H1 (cell line): ENCODE measurements around the gene ABHD14A. TPM values are rescaled to one million over a fixed set of nuclear protein-coding genes. Genes with fewer than 3 reads are reported as not detected.

ENCODE experiments used
- CTCF ChIA-PET: fragments of 300-600 bp; sonication (Branson Sonifier 250); formaldehyde crosslinking; loops from one replicate; lab custom pipeline; 2021; ENCODE audit not compliant: partially characterized antibody; lab: Charles Lee
- POLR2A ChIA-PET: fragments of 300-600 bp; sonication (Branson Sonifier 250); formaldehyde crosslinking; loops from one replicate; lab custom pipeline; 2021; ENCODE audit warnings: inconsistent platforms; ENCODE audit not compliant: partially characterized antibody; lab: Charles Lee
- DNase-seq, 2 experiments: peaks; one replicate each; pipeline versions ENCODE4 v3.0.0 to v3.0.0-alpha.2; 2010 to 2022; ENCODE audit warnings: low spot score in 2 of 2, low read depth in 1 of 2, mixed read lengths in 1 of 2
- FAIRE-seq: peaks from 2 replicates; lab custom pipeline; 2011; peaks lifted over from hg19 to GRCh38; lab: Jason Lieb, UNC
- H2AFZ ChIP-seq: 2 replicates; pipeline ENCODE4 v1.8.1; 2012; ENCODE audit warnings: low read length, inconsistent platforms
- H2AK5ac ChIP-seq: 2 replicates; pipeline ENCODE4 v1.6.1; 2013; ENCODE audit warnings: low read depth, low read length
- H2BK120ac ChIP-seq: replicated peaks from 2 replicates; pipeline ENCODE3; 2013; ENCODE audit warnings: low read depth, low read length, inconsistent platforms
- H2BK12ac ChIP-seq: 2 replicates; pipeline ENCODE4 v1.6.1; 2013; ENCODE audit warnings: low read depth, low read length
- H2BK15ac ChIP-seq: 2 replicates; pipeline ENCODE4 v1.6.1; 2013; ENCODE audit warnings: low read length
- H2BK20ac ChIP-seq: 2 replicates; pipeline ENCODE4 v1.6.1; 2013; ENCODE audit warnings: low read length
- H2BK5ac ChIP-seq: 2 replicates; pipeline ENCODE4 v1.6.1; 2013; ENCODE audit warnings: low read depth, low read length
- H3K14ac ChIP-seq: 2 replicates; pipeline ENCODE4 v1.6.1; 2013; ENCODE audit warnings: inconsistent platforms; ENCODE audit not compliant: insufficient read length
- H3K18ac ChIP-seq: 2 replicates; pipeline ENCODE4 v1.6.1; 2013; ENCODE audit warnings: low read length; ENCODE audit errors: extremely low read depth
- H3K23ac ChIP-seq: 2 replicates; pipeline ENCODE4 v1.6.1; 2013; ENCODE audit warnings: inconsistent platforms; ENCODE audit not compliant: insufficient read length
- H3K23me2 ChIP-seq: 2 replicates; pipeline ENCODE4 v1.6.1; 2013; ENCODE audit warnings: low read depth, low read length
- H3K27ac ChIP-seq: 2 replicates; pipeline ENCODE4 v1.6.1; 2011; ENCODE audit warnings: low read depth, low read length, inconsistent platforms
- H3K27me3 ChIP-seq, 4 experiments: replicated peaks in 1 of 4; 1 replicate in 1 of 4; 2 replicates in 3 of 4; pipeline versions ENCODE4 v1.6.1 to v1.8.1; 2011 to 2013; ENCODE audit warnings: low read length in 3 of 4, mild to moderate bottlenecking in 3 of 4, inconsistent platforms in 2 of 4, mixed read lengths in 2 of 4, moderate library complexity in 1 of 4; ENCODE audit not compliant: control insufficient read depth in 3 of 4, insufficient read depth in 3 of 4; ENCODE audit errors: extremely low read depth in 1 of 4
- H3K36me3 ChIP-seq, 4 experiments: 2 replicates each; pipeline versions ENCODE4 v1.6.1 to v1.8.1; 2011 to 2013; ENCODE audit warnings: mild to moderate bottlenecking in 4 of 4, low read length in 3 of 4, moderate library complexity in 2 of 4, control low read depth in 1 of 4, inconsistent platforms in 1 of 4; ENCODE audit not compliant: insufficient read depth in 4 of 4, control insufficient read depth in 2 of 4
- H3K4ac ChIP-seq: replicated peaks from 2 replicates; pipeline ENCODE3; 2013; ENCODE audit warnings: low read length, low read depth, mixed read lengths, inconsistent platforms; ENCODE audit not compliant: insufficient read length
- H3K4me1 ChIP-seq, 4 experiments: replicated peaks in 1 of 4; 1 replicate in 1 of 4; 2 replicates in 3 of 4; pipeline versions ENCODE4 v1.6.1 to v1.8.1; 2011 to 2013; ENCODE audit warnings: low read length in 3 of 4, inconsistent platforms in 2 of 4, mixed read lengths in 1 of 4; ENCODE audit not compliant: insufficient read depth in 4 of 4, control insufficient read depth in 3 of 4
- H3K4me2 ChIP-seq, 2 experiments: 2 replicates each; pipeline versions ENCODE4 v1.6.1 to v1.8.1; 2011 to 2013; ENCODE audit warnings: low read depth in 2 of 2, low read length in 2 of 2, control low read depth in 1 of 2, inconsistent platforms in 1 of 2, mild to moderate bottlenecking in 1 of 2; ENCODE audit not compliant: insufficient read depth in 1 of 2
- H3K4me3 ChIP-seq, 4 experiments: fragments of 200-600, 300-600 bp in 1 of 4; sonication (generic), shearing (Covaris generic), sonication (Bioruptor Twin) in 1 of 4; 2 replicates each; pipeline versions ENCODE4 v1.5.1 to v1.8.1; 2011 to 2016; ENCODE audit warnings: low read length in 4 of 4, low read depth in 3 of 4, control low read depth in 2 of 4, inconsistent platforms in 2 of 4, mild to moderate bottlenecking in 2 of 4, mixed read lengths in 1 of 4, moderate library complexity in 1 of 4; ENCODE audit not compliant: insufficient read depth in 2 of 4; ENCODE audit errors: extremely low read depth in 1 of 4
- H3K56ac ChIP-seq: replicated peaks from 2 replicates; pipeline ENCODE3; 2013; ENCODE audit warnings: low read depth, mild to moderate bottlenecking, mixed read lengths, low read length, inconsistent platforms; ENCODE audit not compliant: insufficient read length
- H3K79me1 ChIP-seq: 2 replicates; pipeline ENCODE4 v1.6.1; 2013; ENCODE audit warnings: low read depth, low read length, control low read depth
- H3K79me2 ChIP-seq, 2 experiments: 2 replicates each; pipeline versions ENCODE4 v1.6.1 to v1.8.1; 2012 to 2013; ENCODE audit warnings: low read length in 2 of 2, mild to moderate bottlenecking in 2 of 2, inconsistent platforms in 1 of 2; ENCODE audit not compliant: insufficient read depth in 2 of 2, control insufficient read depth in 1 of 2
- H3K9ac ChIP-seq, 4 experiments: replicated peaks in 1 of 4; 1 replicate in 1 of 4; 2 replicates in 3 of 4; pipeline versions ENCODE4 v1.6.1 to v1.8.1; 2011 to 2013; ENCODE audit warnings: low read depth in 3 of 4, low read length in 3 of 4, control low read depth in 2 of 4, mild to moderate bottlenecking in 2 of 4, moderate library complexity in 2 of 4, inconsistent platforms in 1 of 4; ENCODE audit errors: extremely low read depth in 1 of 4
- H3K9me3 ChIP-seq, 2 experiments: 2 replicates each; pipeline versions ENCODE4 v1.6.1 to v1.8.1; 2012 to 2013; ENCODE audit warnings: mild to moderate bottlenecking in 2 of 2, moderate library complexity in 2 of 2, control low read depth in 1 of 2, inconsistent platforms in 1 of 2, low read depth in 1 of 2, low read length in 1 of 2, mixed read lengths in 1 of 2; ENCODE audit not compliant: insufficient read depth in 2 of 2
- H4K20me1 ChIP-seq, 2 experiments: replicated peaks in 1 of 2; 2 replicates each; pipeline versions ENCODE3 to v1.8.1; 2011 to 2013; ENCODE audit warnings: inconsistent platforms in 2 of 2, low read length in 2 of 2, mild to moderate bottlenecking in 1 of 2; ENCODE audit not compliant: insufficient read depth in 2 of 2, control insufficient read depth in 1 of 2
- H4K5ac ChIP-seq: 2 replicates; pipeline ENCODE4 v1.6.1; 2013; ENCODE audit warnings: low read length, low read depth, mixed read lengths, inconsistent platforms; ENCODE audit not compliant: insufficient read length
- H4K8ac ChIP-seq: 2 replicates; pipeline ENCODE4 v1.8.0; 2013; ENCODE audit warnings: mild to moderate bottlenecking, moderate library complexity, low read length, inconsistent platforms; ENCODE audit not compliant: insufficient read depth; ENCODE audit errors: extremely low read depth
- H4K91ac ChIP-seq: replicated peaks from 2 replicates; pipeline ENCODE3; 2013; ENCODE audit warnings: low read length, mixed read lengths, inconsistent platforms; ENCODE audit not compliant: insufficient read length
- CBX5 ChIP-seq: fragments of 300-800, 300-1000 bp; sonication (generic); IDR thresholded peaks from 2 replicates; pipeline ENCODE4 v1.7.1; 2016; ENCODE audit warnings: antibody characterized with exemption, low read length, low read depth
- CEBPB ChIP-seq: IDR thresholded peaks from 2 replicates; pipeline ENCODE4 v1.6.1; 2012; ENCODE audit warnings: low read depth, low read length
- EGR1 ChIP-seq: IDR thresholded peaks from 2 replicates; pipeline ENCODE4 v1.6.1; 2011; ENCODE audit warnings: low read depth, low read length, borderline replicate concordance
- JUND ChIP-seq: IDR thresholded peaks from 2 replicates; pipeline ENCODE4 v1.6.1; 2011; ENCODE audit warnings: mild to moderate bottlenecking, improper control_type of control experiment, low read length
- KDM4A ChIP-seq: IDR thresholded peaks from one replicate; pipeline ENCODE4 v1.7.1; 2012; ENCODE audit warnings: low read depth, mild to moderate bottlenecking, moderate library complexity, low read length, inconsistent platforms; ENCODE audit not compliant: severe bottlenecking
- MAFK ChIP-seq: IDR thresholded peaks from 2 replicates; pipeline ENCODE4 v1.6.1; 2012; ENCODE audit warnings: low read depth, mild to moderate bottlenecking, improper control_type of control experiment, low read length
- POLR2A ChIP-seq, 2 experiments: IDR thresholded peaks; 1 replicate in 1 of 2; 2 replicates in 1 of 2; pipeline ENCODE4 v1.6.1; 2011; ENCODE audit warnings: low read depth in 2 of 2, low read length in 2 of 2, mild to moderate bottlenecking in 2 of 2; ENCODE audit errors: control extremely low read depth in 1 of 2
- RBBP5 ChIP-seq: IDR thresholded peaks from 2 replicates; pipeline ENCODE4 v1.7.1; 2012; ENCODE audit warnings: low read depth, mild to moderate bottlenecking, inconsistent platforms, low read length, moderate library complexity, borderline replicate concordance
- SIN3A ChIP-seq, 2 experiments: IDR thresholded peaks in 1 of 2; conservative IDR thresholded peaks in 1 of 2; 2 replicates each; pipeline ENCODE4 v1.6.1; 2011 to 2012; ENCODE audit warnings: low read length in 2 of 2, improper control_type of control experiment in 1 of 2, low read depth in 1 of 2, mild to moderate bottlenecking in 1 of 2
- TAF1 ChIP-seq: IDR thresholded peaks from 2 replicates; pipeline ENCODE4 v1.6.1; 2011; ENCODE audit warnings: mild to moderate bottlenecking, low read depth, low read length
- TCF12 ChIP-seq: IDR thresholded peaks from 2 replicates; pipeline ENCODE4 v1.6.1; 2011; ENCODE audit warnings: low read depth, mild to moderate bottlenecking, low read length
- WGBS, 2 experiments: shearing (Covaris generic) in 1 of 2; methylation state at CpG; one replicate each; pipeline versions ENCODE4 v1.1.6 to v1.1.7; 2013 to 2015; ENCODE audit warnings: low lambda C conversion rate in 2 of 2, mixed read lengths in 2 of 2, inconsistent platforms in 1 of 2, low coverage in 1 of 2, missing lambda C conversion rate in 1 of 2; ENCODE audit not compliant: insufficient replicate concordance in 2 of 2, insufficient coverage in 1 of 2, insufficient read length in 1 of 2; ENCODE audit errors: extremely low coverage in 1 of 2, missing lambda C conversion rate in 1 of 2; 5-methylcytosine and 5-hydroxymethylcytosine counted together
- polyA plus RNA-seq, 7 experiments: library from polyadenylated mRNA; depleted of rRNA in 3 of 7; stranded (reverse) in 5 of 7; unstranded in 2 of 7; fragments of >200 nt in 5 of 7; fragments of 200-250 nt in 2 of 7; gene quantifications; 1 replicate in 5 of 7; 2 replicates in 1 of 7; 4 replicates in 1 of 7; pipeline versions ENCODE4 v1.2.1 to v1.2.3, GENCODE V29; 2011 to 2013; ENCODE audit warnings: missing spikeins in 2 of 7, mixed read lengths in 2 of 7
- total RNA-seq: library from RNA; stranded (reverse); fragmentation: NEBNext Ultra II Directional; extraction: Animal tissue kit (Norgen Biotek cat#: 25700); gene quantifications from 2 replicates; pipeline ENCODE4 v1.2.1, GENCODE V29; 2021
- TF ChIP-seq, protein P1 (sequence below): IDR thresholded peaks from 2 replicates; pipeline ENCODE4 v1.6.1; 2012; ENCODE audit warnings: inconsistent platforms

Gene ABHD14A
- total and polyA plus RNA-seq, 2 of the 8 experiments (the other 6 are each of a cell fraction or from before 2014, with no cell fraction given), result 4.6 to 9.8 TPM

DNA sequence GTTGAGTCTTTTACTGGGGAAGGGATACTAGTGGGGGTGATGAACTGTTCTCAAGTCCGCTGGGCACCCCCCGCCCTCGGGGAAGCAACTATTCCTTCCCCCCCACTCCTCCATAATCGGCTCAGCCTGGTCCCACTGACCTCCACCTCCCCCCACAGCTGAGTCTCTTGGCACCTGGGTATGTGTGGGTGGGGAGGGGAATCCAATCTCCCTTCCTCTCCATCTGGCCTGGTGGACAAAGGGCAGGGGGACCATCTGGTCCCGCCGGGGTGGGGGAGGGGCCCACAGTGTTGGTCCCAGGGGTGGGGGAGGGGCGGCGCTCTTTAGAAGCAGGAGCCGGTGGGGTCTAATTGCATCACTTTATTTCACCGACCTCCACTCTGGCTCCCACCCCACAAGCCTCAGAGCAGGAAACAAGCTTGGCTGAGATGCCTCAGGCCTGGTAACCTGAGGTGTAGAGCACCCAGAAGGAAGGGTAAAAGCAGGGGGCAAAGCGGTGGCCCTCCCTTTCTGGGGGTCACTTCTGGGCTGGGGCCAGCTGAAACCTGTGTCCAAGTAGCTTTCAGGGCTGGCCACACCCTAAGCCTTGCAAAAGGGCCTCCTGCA lies 6.6 kb upstream of the ABHD14A start:
- H3K18ac ChIP-seq, result peak overlapping the region; percentile 98
- no peak for DNase-seq
- POLR2A ChIA-PET, result interaction anchor here (0.6 to 29.3 kb wide), 18 partner anchors 9 to 1603 kb away, joined by 3 to 923 read pairs (median 4); partner anchors contain the start of genes ABHD14A, ABHD14B, ACY1 and DCAF1
- TF ChIP-seq TCF12, result peak; percentile 90; the same call in 1 of the 2 replicates
- peak; percentile 84 for TF ChIP-seq RBBP5
- TF ChIP-seq JUND, result no peak
- TF ChIP-seq SIN3A (conservative IDR thresholded peaks at IDR 0.05 in 1 of 2, IDR thresholded peaks at IDR 0.05 in 1 of 2; ENCODE audit: low read depth in 1 of 2, low read length in 2 of 2), result peak in 1 of 2 experiments; percentile 47; a peak in 1 of 4 replicates
- peak; percentile 55 for TF ChIP-seq TAF1
- no peak for TF ChIP-seq MAFK
- no peak; a peak in 1 of 3 replicates for TF ChIP-seq POLR2A (IDR thresholded peaks at IDR 0.05; ENCODE audit: control extremely low read depth in 1 of 2, low read depth in 2 of 2, low read length in 2 of 2)
- TF ChIP-seq EGR1, result 0 out of 2 replicates have a peak, but pooled peaks have one; percentile 36
- no peak for TF ChIP-seq CBX5
- TF ChIP-seq KDM4A, result peak; percentile 9
- peak; percentile 76 for TF ChIP-seq CEBPB
- TF ChIP-seq, protein P1, sequence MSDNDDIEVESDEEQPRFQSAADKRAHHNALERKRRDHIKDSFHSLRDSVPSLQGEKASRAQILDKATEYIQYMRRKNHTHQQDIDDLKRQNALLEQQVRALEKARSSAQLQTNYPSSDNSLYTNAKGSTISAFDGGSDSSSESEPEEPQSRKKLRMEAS, result peak; percentile 50; the same call in 1 of the 2 replicates

More for the DNA sequence above, 6.6 kb upstream of the ABHD14A start:
- Histone ChIP-seq H2BK15ac (no peak overlapping the region; the same call in 1 of the 2 replicates), H2BK12ac (peak overlapping the region; percentile 95), H4K91ac (peak overlapping the region; percentile 99), H2BK20ac (peak overlapping the region; percentile 24; the same call in 1 of the 2 replicates), H2AFZ (no peak overlapping the region), H2AK5ac (peak overlapping the region; percentile 61; the same call in 1 of the 2 replicates), H3K27me3 (peaks cover 0 to 9% (median 2%) of the 10 kb centered on the region in 4 experiments; a peak in 5 of 7 replicates), H3K4me1 (peaks cover 12 to 42% (median 33%) of the 10 kb centered on the region in 4 experiments), H4K20me1 (peaks cover 0 to 5% of the 10 kb centered on the region in 2 experiments), H3K9me3 (no peaks in the 10 kb centered on the region; a peak in 1 of 4 replicates), H3K36me3 (no peaks in the 10 kb centered on the region), H3K56ac (peak overlapping the region; percentile 73), H3K23me2 (peaks cover 9% of the 10 kb centered on the region; the same call in 1 of the 2 replicates), H2BK5ac (peak overlapping the region; percentile 49), H3K79me1 (no peaks in the 10 kb centered on the region), H3K9ac (peak overlapping the region; percentile 34 to 86 (median 84)), H3K27ac (peak overlapping the region; percentile 54), H3K4me2 (peak overlapping the region; percentile 85 to 90), H3K4ac (peak overlapping the region; percentile 99), H3K4me3 (peak overlapping the region; percentile 57 to 90 (median 73)), H3K79me2 (no peaks in the 10 kb centered on the region), H4K5ac (peak overlapping the region; percentile 91), H4K8ac (peak overlapping the region; percentile 96; the same call in 1 of the 2 replicates), H3K23ac (peak overlapping the region; percentile 32), H2BK120ac (peak overlapping the region; percentile 66), H3K14ac (no peak overlapping the region)
- CTCF ChIA-PET, result interaction anchor here (0.8 to 10.5 kb wide), 8 partner anchors 11 to 177 kb away, joined by 3 to 66 read pairs (median 6); partner anchors contain the start of genes ACY1, GPR62, PARP3 and RRP9
- no peak for FAIRE-seq
- 8% methylated on average over 5 of the region's 11 CpGs; no CpG with 5 or more reads in 1 of the 2 experiments for WGBS, 2 experiments
